Peyer's patch (tissue), 4 donors: ENCODE data around the gene SLC50A1. TPM values are rescaled to one million over a fixed set of nuclear protein-coding genes. Genes with fewer than 3 reads are reported as not detected.
A peak's percentile ranks its signal among the peaks of the same experiment; 100 is the strongest.

Experiments
- DNase-seq, 3 donors: peaks; one replicate each; pipeline ENCODE4 v3.0.0-alpha.2; 2017 to 2019
- H3K27ac ChIP-seq, 4 donors: fragments of 200-600 bp; sonication (generic); one replicate each; pipeline ENCODE4 v1.5.1; 2016 to 2019
- H3K27me3 ChIP-seq, 2 donors: fragments of 200-600 bp; sonication (generic); one replicate each; pipeline ENCODE4 v1.5.1; 2019
- H3K36me3 ChIP-seq, 3 donors: fragments of 200-600 bp; sonication (generic); one replicate each; pipeline ENCODE4 v1.5.1; 2016 to 2019
- H3K4me1 ChIP-seq, 4 donors: fragments of 200-600 bp; sonication (generic); one replicate each; pipeline ENCODE4 v1.5.1; 2016 to 2019
- H3K4me3 ChIP-seq, 4 donors: fragments of 200-600 bp; sonication (generic); 1 replicate in 3 of 4; 2 replicates in 1 of 4; pipeline ENCODE4 v1.5.1; 2016 to 2019; ENCODE audit warnings: mild to moderate bottlenecking in 1 of 4
- H3K9me3 ChIP-seq, 4 donors: fragments of 200-600 bp; sonication (generic); one replicate each; pipeline ENCODE4 v1.5.1; 2016 to 2019; ENCODE audit warnings: mild to moderate bottlenecking in 1 of 4
- CTCF ChIP-seq, 6 experiments: fragments of 450-650 bp in 4 of 6; fragments of 200-600 bp in 2 of 6; sonication (generic) in 1 of 6; IDR thresholded peaks; one replicate each; pipeline ENCODE4 v1.5.1; 2017 to 2019; ENCODE audit warnings: antibody characterized with exemption in 6 of 6, mild to moderate bottlenecking in 3 of 6, moderate library complexity in 1 of 6
- POLR2A ChIP-seq, 2 donors: fragments of 450-650 bp; IDR thresholded peaks; one replicate each; pipeline ENCODE4 v1.5.1; 2017; ENCODE audit warnings: antibody characterized with exemption in 2 of 2, mild to moderate bottlenecking in 2 of 2, moderate library complexity in 2 of 2
- total RNA-seq, 4 donors: library from RNA; depleted of rRNA; stranded (reverse); fragments of >200 nt; gene quantifications; one replicate each; pipeline ENCODE4 v1.1.0, GENCODE V29; 2016

Gene SLC50A1
- total RNA-seq, 4 donors from 2014 or later = 42.5 to 83.3 (median 46.7) TPM

GRCh38 chr1:155121249-155121648, 14.4 kb upstream of the SLC50A1 start:
- no peak for TF ChIP-seq CTCF (IDR thresholded peaks at IDR 0.05)
- no peak for TF ChIP-seq POLR2A (IDR thresholded peaks at IDR 0.05)
- peaks cover 0 to 16% (median 6%) of the 10 kb centered on the region in 4 donors for H3K4me1 ChIP-seq
- DNase-seq = no peak

GRCh38 chr1:155122308-155122707, 13.3 kb upstream of the SLC50A1 start:
- Histone ChIP-seq H3K9me3 (no peaks in the 10 kb centered on the region), H3K27me3 (no peaks in the 10 kb centered on the region), H3K27ac (no peak overlapping the region), H3K4me3 (no peak overlapping the region), H3K36me3 (no peaks in the 10 kb centered on the region), H3K4me1 (peaks cover 0 to 16% (median 11%) of the 10 kb centered on the region in 4 donors)
- TF ChIP-seq POLR2A (IDR thresholded peaks at IDR 0.05) (no peak), CTCF (IDR thresholded peaks at IDR 0.05) (no peak)
- DNase-seq = no peak

More at GRCh38 chr1:155121249-155121648, 14.4 kb upstream of the SLC50A1 start:
- no peaks in the 10 kb centered on the region for H3K27me3 ChIP-seq
- no peaks in the 10 kb centered on the region for H3K36me3 ChIP-seq
- H3K4me3 ChIP-seq = no peak overlapping the region
- H3K9me3 ChIP-seq = no peaks in the 10 kb centered on the region
- no peak overlapping the region for H3K27ac ChIP-seq

- Histone ChIP-seq H3K4me1 (peaks cover 6 to 24% (median 14%) of the 10 kb centered on the region in 4 donors), H3K9me3 (no peaks in the 10 kb centered on the region), H3K27ac (peak overlapping the region in 2 of 4 donors; percentile 98), H3K36me3 (no peaks in the 10 kb centered on the region), H3K27me3 (no peaks in the 10 kb centered on the region), H3K4me3 (no peak overlapping the region)
- no peak for DNase-seq
- TF ChIP-seq CTCF (IDR thresholded peaks at IDR 0.05) (no peak), POLR2A (IDR thresholded peaks at IDR 0.05) (no peak)
Observed at GRCh38 chr1:155123801-155124200, 11.9 kb upstream of the SLC50A1 start.

- peak overlapping the region in 3 of 4 donors; percentile 87 to 98 (median 98) for H3K27ac ChIP-seq
- H3K9me3 ChIP-seq = no peaks in the 10 kb centered on the region
- no peaks in the 10 kb centered on the region for H3K36me3 ChIP-seq
- peak in 1 of 3 donors; percentile 65 for DNase-seq
- H3K4me1 ChIP-seq = peaks cover 6 to 24% (median 15%) of the 10 kb centered on the region in 4 donors
- H3K4me3 ChIP-seq = no peak overlapping the region
- no peak for TF ChIP-seq CTCF (IDR thresholded peaks at IDR 0.05)
- TF ChIP-seq POLR2A (IDR thresholded peaks at IDR 0.05) = no peak
- no peaks in the 10 kb centered on the region for H3K27me3 ChIP-seq
Observed at GRCh38 chr1:155124503-155125463, 10.9 kb upstream of the SLC50A1 start.

GRCh38 chr1:155125511-155125945, 10.1 kb upstream of the SLC50A1 start:
- Histone ChIP-seq H3K4me3 (no peak overlapping the region), H3K27me3 (no peaks in the 10 kb centered on the region), H3K36me3 (no peaks in the 10 kb centered on the region), H3K9me3 (no peaks in the 10 kb centered on the region), H3K27ac (peak overlapping the region in 3 of 4 donors; percentile 87 to 98 (median 98)), H3K4me1 (peaks cover 6 to 24% (median 15%) of the 10 kb centered on the region in 4 donors)
- TF ChIP-seq POLR2A (IDR thresholded peaks at IDR 0.05) = no peak
- peak in 1 of 6 experiments; percentile 21 for TF ChIP-seq CTCF (IDR thresholded peaks at IDR 0.05)
- peak in 1 of 3 donors; percentile 61 for DNase-seq
